ENCODE data around the gene PAMR1.

GRCh38 chr11:35552616-35553015, 27.2 kb upstream of the PAMR1 start:
- TF ChIP-seq EZH2phosphoT487 (IDR thresholded peaks at IDR 0.05; ENCODE audit: insufficient read depth, low read depth) (no peak), EZH2 (IDR thresholded peaks at IDR 0.05; ENCODE audit: insufficient read depth, poor library complexity, severe bottlenecking) (no peak)
